HepG2 (cell line): Measurements from ENCODE around the gene GLIS2. TPM values are rescaled to one million over a fixed set of nuclear protein-coding genes. Genes with fewer than 3 reads are reported as not detected.

Experiments
- DNMT1 ChIP-seq: sonication (generic); formaldehyde crosslinking; IDR thresholded peaks from 2 replicates; pipeline ENCODE4 v1.5.1; 2020; ENCODE audit warnings: mild to moderate bottlenecking, missing genetic modification reagents
- FOSL2 ChIP-seq: sonication (generic); formaldehyde crosslinking; IDR thresholded peaks from 2 replicates; pipeline ENCODE4 v1.4.0; 2020; ENCODE audit warnings: missing genetic modification reagents
- FOXA1 ChIP-seq, 2 experiments: fragments of 450-650 bp in 1 of 2; sonication (generic) in 1 of 2; formaldehyde crosslinking in 1 of 2; IDR thresholded peaks; 2 replicates each; pipeline versions ENCODE4 v1.4.0 to v1.6.1; 2016 to 2020; ENCODE audit warnings: missing genetic modification reagents in 1 of 2
- FOXO1 ChIP-seq: sonication (generic); formaldehyde crosslinking; IDR thresholded peaks from 2 replicates; pipeline ENCODE4 v1.4.0; 2020; ENCODE audit warnings: missing genetic modification reagents
- HDAC6 ChIP-seq: fragments of 200-600 bp; sonication (generic); IDR thresholded peaks from 2 replicates; pipeline ENCODE4 v1.7.0; 2017; ENCODE audit warnings: mild to moderate bottlenecking, antibody characterized with exemption, low read length, low read depth
- KDM2A ChIP-seq: sonication (generic); formaldehyde crosslinking; IDR thresholded peaks from 2 replicates; pipeline ENCODE4 v1.4.0; 2020; ENCODE audit warnings: low read depth, missing genetic modification reagents, borderline replicate concordance
- MIXL1 ChIP-seq: IDR thresholded peaks from 2 replicates; pipeline ENCODE4 v1.6.1; 2016
- NAIF1 ChIP-seq: sonication (generic); formaldehyde crosslinking; IDR thresholded peaks from 2 replicates; pipeline ENCODE4 v1.5.0; 2020; ENCODE audit warnings: mild to moderate bottlenecking, missing genetic modification reagents, borderline replicate concordance
- PHF21A ChIP-seq: sonication (generic); formaldehyde crosslinking; IDR thresholded peaks from 2 replicates; pipeline ENCODE4 v1.5.0; 2020; ENCODE audit warnings: mild to moderate bottlenecking, missing genetic modification reagents
- RBFOX2 ChIP-seq: fragments of 200-400 bp; formaldehyde crosslinking; IDR thresholded peaks from 2 replicates; pipeline ENCODE4 v1.6.1; 2017; ENCODE audit warnings: low read depth, mild to moderate bottlenecking, low read length
- RXRA ChIP-seq: sonication (generic); formaldehyde crosslinking; IDR thresholded peaks from 2 replicates; pipeline ENCODE4 v1.5.1; 2020; ENCODE audit warnings: missing genetic modification reagents
- SAP130 ChIP-seq: IDR thresholded peaks from 2 replicates; pipeline ENCODE4 v1.6.1; 2016; ENCODE audit warnings: low read depth
- SSRP1 ChIP-seq: IDR thresholded peaks from 2 replicates; pipeline ENCODE4 v1.6.1; 2016; ENCODE audit warnings: control low read depth
- STAG1 ChIP-seq: sonication (generic); formaldehyde crosslinking; IDR thresholded peaks from 2 replicates; pipeline ENCODE4 v1.4.0; 2020; ENCODE audit warnings: missing genetic modification reagents
- TARDBP ChIP-seq: sonication (generic); formaldehyde crosslinking; IDR thresholded peaks from 2 replicates; pipeline ENCODE4 v1.8.0; 2022; ENCODE audit warnings: mild to moderate bottlenecking, missing genetic modification reagents
- ZFP41 ChIP-seq: sonication (generic); formaldehyde crosslinking; IDR thresholded peaks from 2 replicates; pipeline ENCODE4 v1.4.0; 2020; ENCODE audit warnings: mild to moderate bottlenecking, missing genetic modification reagents, borderline replicate concordance
- ZFY ChIP-seq: sonication (generic); formaldehyde crosslinking; IDR thresholded peaks from 2 replicates; pipeline ENCODE4 v1.4.0; 2020; ENCODE audit warnings: missing genetic modification reagents
- ZNF354B ChIP-seq: sonication (generic); formaldehyde crosslinking; IDR thresholded peaks from 2 replicates; pipeline ENCODE4 v1.8.0; 2022; ENCODE audit warnings: mild to moderate bottlenecking, missing genetic modification reagents
- ZNF431 ChIP-seq: sonication (generic); formaldehyde crosslinking; IDR thresholded peaks from 2 replicates; pipeline ENCODE4 v1.9.0; 2022; ENCODE audit warnings: missing genetic modification reagents, low read depth, mild to moderate bottlenecking, borderline replicate concordance
- ZNF775 ChIP-seq: sonication (generic); formaldehyde crosslinking; IDR thresholded peaks from 2 replicates; pipeline ENCODE4 v1.4.0; 2020; ENCODE audit warnings: missing genetic modification reagents, mild to moderate bottlenecking, moderate library complexity, borderline replicate concordance
- ZNF883 ChIP-seq: sonication (generic); formaldehyde crosslinking; IDR thresholded peaks from 2 replicates; pipeline ENCODE4 v1.5.1; 2020; ENCODE audit warnings: mild to moderate bottlenecking, missing genetic modification reagents; ENCODE audit errors: not compliant biosample characterization
- polyA plus RNA-seq, 8 experiments: library from polyadenylated mRNA; depleted of rRNA in 3 of 8; stranded (reverse) in 7 of 8; unstranded in 1 of 8; fragments of >200 nt; fragmentation: Illumina TruSeq in 4 of 8; extraction: Trizol in 4 of 8; gene quantifications; 2 replicates each; pipeline versions ENCODE4 v1.2.1 to v1.2.3, GENCODE V29; 2011 to 2016; ENCODE audit warnings: low read depth in 4 of 8, missing spikeins in 1 of 8, mixed read lengths in 1 of 8; ENCODE audit not compliant: insufficient read depth in 1 of 8
- total RNA-seq, 5 experiments: library from RNA; depleted of rRNA; stranded (reverse); fragments of >200 nt; fragmentation: Illumina TruSeq; extraction: Trizol; gene quantifications; 2 replicates each; pipeline ENCODE4 v1.2.3, GENCODE V29; 2016; ENCODE audit warnings: low read depth in 1 of 5
- TF ChIP-seq, protein P1 (sequence below): sonication (generic); formaldehyde crosslinking; IDR thresholded peaks from 2 replicates; pipeline ENCODE4 v1.5.1; 2020; ENCODE audit warnings: missing genetic modification reagents, mild to moderate bottlenecking, borderline replicate concordance
- TF ChIP-seq, protein P2 (sequence below), 2 experiments: sonication (generic) in 1 of 2; formaldehyde crosslinking in 1 of 2; IDR thresholded peaks; 2 replicates each; pipeline versions ENCODE4 v1.4.0 to v1.6.1; 2018 to 2020; ENCODE audit warnings: missing genetic modification reagents in 2 of 2, borderline replicate concordance in 1 of 2, low read depth in 1 of 2, mild to moderate bottlenecking in 1 of 2, missing biosample characterization in 1 of 2
- TF ChIP-seq, protein P3 (sequence below): sonication (generic); formaldehyde crosslinking; IDR thresholded peaks from 2 replicates; pipeline ENCODE4 v1.5.0; 2020; ENCODE audit warnings: mild to moderate bottlenecking, missing genetic modification reagents

Gene GLIS2
- total and polyA plus RNA-seq, 2 of the 13 experiments (the other 11 are each of a cell fraction or from before 2014, with no cell fraction given): 0.28 to 0.29 TPM

- TF ChIP-seq RXRA (CRISPR knock-in tag) (0 out of 2 replicates have a peak, but pooled peaks have one; percentile 30), TARDBP (peak; percentile 25; the same call in 1 of the 2 replicates), ZFY (CRISPR knock-in tag) (peak; percentile 59; the same call in 1 of the 2 replicates), MIXL1 (CRISPR knock-in tag) (no peak), FOXA1 (IDR thresholded peaks at IDR 0.05) (no peak), FOXA1 (CRISPR knock-in tag; IDR thresholded peaks at IDR 0.05) (peak; percentile 43; the same call in 1 of the 2 replicates), KDM2A (CRISPR knock-in tag) (peak; percentile 60), ZNF775 (CRISPR knock-in tag) (no peak), HDAC6 (no peak), NAIF1 (CRISPR knock-in tag) (no peak), SAP130 (peak; percentile 47; the same call in 1 of the 2 replicates), ZNF883 (CRISPR knock-in tag) (no peak), STAG1 (CRISPR knock-in tag) (peak; percentile 67), ZFP41 (no peak), FOSL2 (0 out of 2 replicates have a peak, but pooled peaks have one; percentile 19), DNMT1 (CRISPR knock-in tag) (no peak), FOXO1 (no peak), ZNF431 (CRISPR knock-in tag) (no peak), SSRP1 (CRISPR knock-in tag) (no peak), PHF21A (CRISPR knock-in tag) (peak; percentile 77; the same call in 1 of the 2 replicates), ZNF354B (CRISPR knock-in tag) (no peak), RBFOX2 (no peak)
- TF ChIP-seq, protein P1, sequence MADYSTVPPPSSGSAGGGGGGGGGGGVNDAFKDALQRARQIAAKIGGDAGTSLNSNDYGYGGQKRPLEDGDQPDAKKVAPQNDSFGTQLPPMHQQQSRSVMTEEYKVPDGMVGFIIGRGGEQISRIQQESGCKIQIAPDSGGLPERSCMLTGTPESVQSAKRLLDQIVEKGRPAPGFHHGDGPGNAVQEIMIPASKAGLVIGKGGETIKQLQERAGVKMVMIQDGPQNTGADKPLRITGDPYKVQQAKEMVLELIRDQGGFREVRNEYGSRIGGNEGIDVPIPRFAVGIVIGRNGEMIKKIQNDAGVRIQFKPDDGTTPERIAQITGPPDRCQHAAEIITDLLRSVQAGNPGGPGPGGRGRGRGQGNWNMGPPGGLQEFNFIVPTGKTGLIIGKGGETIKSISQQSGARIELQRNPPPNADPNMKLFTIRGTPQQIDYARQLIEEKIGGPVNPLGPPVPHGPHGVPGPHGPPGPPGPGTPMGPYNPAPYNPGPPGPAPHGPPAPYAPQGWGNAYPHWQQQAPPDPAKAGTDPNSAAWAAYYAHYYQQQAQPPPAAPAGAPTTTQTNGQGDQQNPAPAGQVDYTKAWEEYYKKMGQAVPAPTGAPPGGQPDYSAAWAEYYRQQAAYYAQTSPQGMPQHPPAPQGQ: no peak
- TF ChIP-seq, protein P2, sequence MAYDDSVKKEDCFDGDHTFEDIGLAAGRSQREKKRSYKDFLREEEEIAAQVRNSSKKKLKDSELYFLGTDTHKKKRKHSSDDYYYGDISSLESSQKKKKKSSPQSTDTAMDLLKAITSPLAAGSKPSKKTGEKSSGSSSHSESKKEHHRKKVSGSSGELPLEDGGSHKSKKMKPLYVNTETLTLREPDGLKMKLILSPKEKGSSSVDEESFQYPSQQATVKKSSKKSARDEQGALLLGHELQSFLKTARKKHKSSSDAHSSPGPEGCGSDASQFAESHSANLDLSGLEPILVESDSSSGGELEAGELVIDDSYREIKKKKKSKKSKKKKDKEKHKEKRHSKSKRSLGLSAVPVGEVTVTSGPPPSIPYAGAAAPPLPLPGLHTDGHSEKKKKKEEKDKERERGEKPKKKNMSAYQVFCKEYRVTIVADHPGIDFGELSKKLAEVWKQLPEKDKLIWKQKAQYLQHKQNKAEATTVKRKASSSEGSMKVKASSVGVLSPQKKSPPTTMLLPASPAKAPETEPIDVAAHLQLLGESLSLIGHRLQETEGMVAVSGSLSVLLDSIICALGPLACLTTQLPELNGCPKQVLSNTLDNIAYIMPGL (CRISPR knock-in tag; IDR thresholded peaks at IDR 0.05; ENCODE audit: borderline replicate concordance in 1 of 2, low read depth in 1 of 2): peak; percentile 57 to 65; a peak in 2 of 4 replicates
- TF ChIP-seq, protein P3, sequence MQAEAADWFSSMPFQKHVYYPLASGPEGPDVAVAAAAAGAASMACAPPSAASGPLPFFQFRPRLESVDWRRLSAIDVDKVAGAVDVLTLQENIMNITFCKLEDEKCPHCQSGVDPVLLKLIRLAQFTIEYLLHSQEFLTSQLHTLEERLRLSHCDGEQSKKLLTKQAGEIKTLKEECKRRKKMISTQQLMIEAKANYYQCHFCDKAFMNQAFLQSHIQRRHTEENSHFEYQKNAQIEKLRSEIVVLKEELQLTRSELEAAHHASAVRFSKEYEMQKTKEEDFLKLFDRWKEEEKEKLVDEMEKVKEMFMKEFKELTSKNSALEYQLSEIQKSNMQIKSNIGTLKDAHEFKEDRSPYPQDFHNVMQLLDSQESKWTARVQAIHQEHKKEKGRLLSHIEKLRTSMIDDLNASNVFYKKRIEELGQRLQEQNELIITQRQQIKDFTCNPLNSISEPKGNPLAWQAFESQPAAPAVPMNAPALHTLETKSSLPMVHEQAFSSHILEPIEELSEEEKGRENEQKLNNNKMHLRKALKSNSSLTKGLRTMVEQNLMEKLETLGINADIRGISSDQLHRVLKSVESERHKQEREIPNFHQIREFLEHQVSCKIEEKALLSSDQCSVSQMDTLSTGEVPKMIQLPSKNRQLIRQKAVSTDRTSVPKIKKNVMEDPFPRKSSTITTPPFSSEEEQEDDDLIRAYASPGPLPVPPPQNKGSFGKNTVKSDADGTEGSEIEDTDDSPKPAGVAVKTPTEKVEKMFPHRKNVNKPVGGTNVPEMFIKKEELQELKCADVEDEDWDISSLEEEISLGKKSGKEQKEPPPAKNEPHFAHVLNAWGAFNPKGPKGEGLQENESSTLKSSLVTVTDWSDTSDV: no peak
Measured at GRCh38 chr16:4309833-4310266, 6.0 kb upstream of the GLIS2 start (continued).
